AG10803 (cell line): ENCODE measurements around the gene SENP7.
"Not testable (repeated sequence)": the region's sequence is repeated elsewhere in the genome, so short reads cannot be mapped to it uniquely, and the experiment has no call there.

Experiments used
- DNase-seq: peaks from one replicate; pipeline ENCODE4 v3.0.0; 2010; ENCODE audit warnings: low read depth
- H3K4me3 ChIP-seq: 2 replicates; pipeline ENCODE4 v1.5.1; 2011; ENCODE audit warnings: mild to moderate bottlenecking, low read length, control low read depth
- TF ChIP-seq, protein P1 (sequence below): conservative IDR thresholded peaks from 2 replicates; pipeline ENCODE4 v1.5.1; 2011; ENCODE audit warnings: mild to moderate bottlenecking, low read length, control low read depth, inconsistent platforms

The SENP7 gene

GRCh38 chr3:101320475-101320874 lies 192.5 kb downstream of the SENP7 start, which contains the start of gene IMPG2:
IMPG2 (minus strand) TSS chr3:101320575; CDS start chr3:101320372, 203 bp downstream.
- TF ChIP-seq, protein P1, sequence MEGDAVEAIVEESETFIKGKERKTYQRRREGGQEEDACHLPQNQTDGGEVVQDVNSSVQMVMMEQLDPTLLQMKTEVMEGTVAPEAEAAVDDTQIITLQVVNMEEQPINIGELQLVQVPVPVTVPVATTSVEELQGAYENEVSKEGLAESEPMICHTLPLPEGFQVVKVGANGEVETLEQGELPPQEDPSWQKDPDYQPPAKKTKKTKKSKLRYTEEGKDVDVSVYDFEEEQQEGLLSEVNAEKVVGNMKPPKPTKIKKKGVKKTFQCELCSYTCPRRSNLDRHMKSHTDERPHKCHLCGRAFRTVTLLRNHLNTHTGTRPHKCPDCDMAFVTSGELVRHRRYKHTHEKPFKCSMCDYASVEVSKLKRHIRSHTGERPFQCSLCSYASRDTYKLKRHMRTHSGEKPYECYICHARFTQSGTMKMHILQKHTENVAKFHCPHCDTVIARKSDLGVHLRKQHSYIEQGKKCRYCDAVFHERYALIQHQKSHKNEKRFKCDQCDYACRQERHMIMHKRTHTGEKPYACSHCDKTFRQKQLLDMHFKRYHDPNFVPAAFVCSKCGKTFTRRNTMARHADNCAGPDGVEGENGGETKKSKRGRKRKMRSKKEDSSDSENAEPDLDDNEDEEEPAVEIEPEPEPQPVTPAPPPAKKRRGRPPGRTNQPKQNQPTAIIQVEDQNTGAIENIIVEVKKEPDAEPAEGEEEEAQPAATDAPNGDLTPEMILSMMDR: no peak

GRCh38 chr3:101319531-101319930 lies 193.5 kb downstream of the SENP7 start:
- TF ChIP-seq, protein P1: no peak
- H3K4me3 ChIP-seq: no peak overlapping the region

More at GRCh38 chr3:101320475-101320874, 192.5 kb downstream of the SENP7 start, which contains the start of gene IMPG2:
- H3K4me3 ChIP-seq: no peak within 1 kb of the TSS
- DNase-seq: no peak

GRCh38 chr3:101312545-101312944 lies 200.5 kb downstream of the SENP7 start:
- TF ChIP-seq, protein P1: no peak
- no peak overlapping the region for H3K4me3 ChIP-seq
- no peak for DNase-seq

More at GRCh38 chr3:101319531-101319930, 193.5 kb downstream of the SENP7 start:
- DNase-seq: no peak

- H3K4me3 ChIP-seq: no peak overlapping the region
- no peak for DNase-seq
- TF ChIP-seq, protein P1: no peak
Observed at GRCh38 chr3:101311676-101312075, 201.3 kb downstream of the SENP7 start.

- DNase-seq: no peak
- H3K4me3 ChIP-seq: no peak overlapping the region
Observed at GRCh38 chr3:101310978-101311375, 202.0 kb downstream of the SENP7 start.

DNA sequence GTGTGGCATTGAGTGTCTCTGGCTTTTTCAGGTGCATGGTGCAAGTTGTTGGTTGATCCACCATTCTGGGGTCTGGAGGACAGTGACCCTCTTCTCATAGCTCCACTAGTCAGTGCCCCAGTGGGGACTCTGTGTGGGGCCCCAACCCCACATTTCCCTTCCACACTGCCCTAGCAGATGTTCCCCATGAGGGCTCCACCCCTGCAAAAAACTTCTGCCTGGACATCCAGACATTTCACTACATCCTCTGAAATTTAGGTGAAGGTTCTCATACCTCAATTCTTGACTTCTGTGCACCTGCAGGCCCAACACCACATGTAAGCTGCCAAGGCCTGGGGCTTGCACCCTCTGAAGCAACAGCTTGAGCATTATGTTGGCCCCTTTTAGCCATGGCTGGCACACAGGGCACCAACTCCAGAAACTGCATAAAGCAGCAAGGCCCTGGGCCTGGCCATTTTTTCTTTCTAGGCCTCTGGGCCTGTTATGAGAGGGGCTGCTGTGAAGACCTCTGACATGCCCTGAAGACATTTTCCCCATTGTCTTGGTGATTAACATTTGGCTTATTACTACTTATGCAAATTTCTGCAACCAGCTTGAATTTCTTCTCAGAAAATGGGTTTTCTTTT lies 204.8 kb downstream of the SENP7 start:
- DNase-seq: not testable (repeated sequence)

More at GRCh38 chr3:101310978-101311375, 202.0 kb downstream of the SENP7 start:
- TF ChIP-seq, protein P1: no peak

GRCh38 chr3:101303836-101304235 lies 209.2 kb downstream of the SENP7 start:
- no peak for DNase-seq
- TF ChIP-seq, protein P1: no peak
- H3K4me3 ChIP-seq: no peak overlapping the region

More for the DNA sequence above, 204.8 kb downstream of the SENP7 start:
- H3K4me3 ChIP-seq: not testable (repeated sequence)
